ENCODE measurements around the gene RAB3IL1.

- TF ChIP-seq POLR2A (IDR thresholded peaks at IDR 0.05; ENCODE audit: low read length) (no peak), GATA1 (IDR thresholded peaks at IDR 0.05; ENCODE audit: low read depth, low read length) (no peak)
Observed at GRCh38 chr11:61962213-61963015, 45.0 kb upstream of the RAB3IL1 start.

All from erythroblast (primary cell).